Right renal pelvis (tissue), 4 donors: ENCODE measurements around the gene CYP4F2. TPM values are rescaled to one million over a fixed set of nuclear protein-coding genes. Genes with fewer than 3 reads are reported as not detected.

ENCODE experiments used
- polyA plus RNA-seq, 4 donors: library from polyadenylated mRNA; unstranded; fragments of 120-200 nt; gene quantifications; one replicate each; pipeline ENCODE4 v1.2.1, GENCODE V29; 2013; ENCODE audit not compliant: insufficient read length in 4 of 4

CYP4F2 gene
- polyA plus RNA-seq, 4 donors: 0.19 to 0.30 TPM; not detected in 2

Other genes with a start within 250 kb of the CYP4F2 start
- gene CYP4F12, start 225.0 kb downstream of the CYP4F2 start, polyA plus RNA-seq: 1 to 10 TPM in 2 of 4 donors, under 1 TPM in 2; 0.15 to 2.3 (median 0.94) TPM
- gene OR10H2, start 170.1 kb downstream of the CYP4F2 start, polyA plus RNA-seq: not detected
- not detected for gene OR10H3, start 160.1 kb downstream of the CYP4F2 start, polyA plus RNA-seq
- gene OR10H5, start 110.4 kb downstream of the CYP4F2 start, polyA plus RNA-seq: under 1 TPM in 3 of 4 donors, not detected in 1; 0.04 to 0.06 (median 0.05) TPM
- gene OR10H1, start 82.4 kb downstream of the CYP4F2 start, polyA plus RNA-seq: under 1 TPM in 3 of 4 donors, not detected in 1; 0.04 to 0.06 (median 0.06) TPM
- 1 to 10 TPM in 1 of 4 donors, under 1 TPM in 1, not detected in 2; 0.41 to 1.1 TPM for gene CYP4F11, start 36.5 kb upstream of the CYP4F2 start, polyA plus RNA-seq
- gene OR10H4, start 50.9 kb upstream of the CYP4F2 start, polyA plus RNA-seq: not detected
- 100 to 1,000 TPM; 514 to 601 (median 585) TPM for gene TPM4, start 178.4 kb upstream of the CYP4F2 start, polyA plus RNA-seq
- gene RAB8A, start 213.8 kb upstream of the CYP4F2 start, polyA plus RNA-seq: 10 to 100 TPM; 77.5 to 84.2 (median 79.1) TPM
- gene HSH2D, start 245.6 kb upstream of the CYP4F2 start, polyA plus RNA-seq: under 1 TPM; 0.30 to 0.95 (median 0.44) TPM